Measurements from ENCODE around the gene SNX17.

- TF ChIP-seq CTCF (IDR thresholded peaks at IDR 0.05; ENCODE audit: low read depth, low read length) = no peak
- no peak for TF ChIP-seq EZH2phosphoT487 (IDR thresholded peaks at IDR 0.05; ENCODE audit: low read depth)
These were observed 46.7 kb upstream of the SNX17 start for GRCh38 chr2:27323596-27324285.
